WERI-Rb-1 (cell line): ENCODE results near the gene VPS16.

Experiments used
- DNase-seq: peaks from one replicate; pipeline ENCODE4 v3.0.0-alpha.2; 2020
- H3K27ac ChIP-seq: fragments of 250-450 bp; sonication (Bioruptor Pico); 2 replicates; pipeline ENCODE4 v1.5.1; 2020; ENCODE audit warnings: mild to moderate bottlenecking, moderate library complexity
- H3K27me3 ChIP-seq: fragments of 250-450 bp; sonication (Bioruptor Pico); 2 replicates; pipeline ENCODE4 v1.5.1; 2021; ENCODE audit warnings: mild to moderate bottlenecking, low read depth, moderate library complexity; ENCODE audit not compliant: insufficient read depth, severe bottlenecking
- H3K36me3 ChIP-seq: fragments of 250-450 bp; sonication (Bioruptor Pico); 2 replicates; pipeline ENCODE4 v1.5.1; 2020; ENCODE audit warnings: mild to moderate bottlenecking, moderate library complexity
- H3K4me3 ChIP-seq: 2 replicates; pipeline ENCODE4 v1.5.1; 2011; ENCODE audit warnings: low read depth, mild to moderate bottlenecking, control low read depth, low read length
- H3K9me3 ChIP-seq: fragments of 250-450 bp; sonication (Bioruptor Pico); 2 replicates; pipeline ENCODE4 v1.5.1; 2021; ENCODE audit warnings: mild to moderate bottlenecking, moderate library complexity; ENCODE audit not compliant: severe bottlenecking
- CTCF ChIP-seq: IDR thresholded peaks from 2 replicates; pipeline ENCODE4 v1.5.1; 2011; ENCODE audit warnings: low read depth, mild to moderate bottlenecking, control low read depth, inconsistent platforms, low read length

VPS16 gene

GRCh38 chr20:2796011-2796660 is 44.4 kb upstream of the VPS16 start:
- no peaks in the 10 kb centered on the region for H3K27me3 ChIP-seq
- DNase-seq, result no peak
- H3K27ac ChIP-seq, result no peak overlapping the region
- no peak overlapping the region for H3K4me3 ChIP-seq
- no peak for TF ChIP-seq CTCF
- H3K36me3 ChIP-seq, result peaks cover 39% of the 10 kb centered on the region
- no peaks in the 10 kb centered on the region for H3K9me3 ChIP-seq

GRCh38 chr20:2797136-2797983 is 43.2 kb upstream of the VPS16 start:
- no peak for DNase-seq
- no peak for TF ChIP-seq CTCF
- no peaks in the 10 kb centered on the region for H3K27me3 ChIP-seq
- no peak overlapping the region for H3K27ac ChIP-seq
- no peak overlapping the region for H3K4me3 ChIP-seq
- peaks cover 39% of the 10 kb centered on the region for H3K36me3 ChIP-seq
- H3K9me3 ChIP-seq, result no peaks in the 10 kb centered on the region

GRCh38 chr20:2798095-2798805 is 42.3 kb upstream of the VPS16 start:
- TF ChIP-seq CTCF, result no peak
- no peaks in the 10 kb centered on the region for H3K27me3 ChIP-seq
- H3K36me3 ChIP-seq, result peaks cover 35% of the 10 kb centered on the region
- no peak overlapping the region for H3K27ac ChIP-seq
- DNase-seq, result no peak
- H3K9me3 ChIP-seq, result no peaks in the 10 kb centered on the region
- no peak overlapping the region for H3K4me3 ChIP-seq

GRCh38 chr20:2798814-2799213 is 41.7 kb upstream of the VPS16 start:
- Histone ChIP-seq H3K27me3 (no peaks in the 10 kb centered on the region), H3K27ac (no peak overlapping the region), H3K4me3 (no peak overlapping the region), H3K36me3 (peaks cover 35% of the 10 kb centered on the region), H3K9me3 (no peaks in the 10 kb centered on the region)
- no peak for TF ChIP-seq CTCF
- no peak for DNase-seq

GRCh38 chr20:2799271-2799670 is 41.3 kb upstream of the VPS16 start:
- H3K9me3 ChIP-seq, result no peaks in the 10 kb centered on the region
- TF ChIP-seq CTCF, result no peak
- peaks cover 35% of the 10 kb centered on the region for H3K36me3 ChIP-seq
- DNase-seq, result no peak
- H3K27ac ChIP-seq, result no peak overlapping the region
- H3K27me3 ChIP-seq, result no peaks in the 10 kb centered on the region
- H3K4me3 ChIP-seq, result no peak overlapping the region; the same call in 1 of the 2 replicates
